SU-DHL-6 (cell line): Measurements from ENCODE around the gene HEATR5A.

Experiments
- H2AFZ ChIP-seq: fragments of 200-600 bp; sonication (generic); 2 replicates; pipeline ENCODE4 v1.6.1; 2014; ENCODE audit warnings: low read depth, mild to moderate bottlenecking, moderate library complexity, mixed read lengths, antibody characterized with exemption, low read length; ENCODE audit not compliant: severe bottlenecking
- H3F3A ChIP-seq: fragments of 200-600 bp; shearing (Covaris generic); 2 replicates; pipeline ENCODE4 v1.6.0; 2016; ENCODE audit warnings: antibody characterized with exemption, mild to moderate bottlenecking; ENCODE audit not compliant: insufficient read depth
- H3K27ac ChIP-seq: fragments of 200-600 bp; sonication (generic); 2 replicates; pipeline ENCODE4 v1.5.1; 2016; ENCODE audit warnings: low read depth, mild to moderate bottlenecking, low read length, moderate library complexity, mixed read lengths
- H3K27me3 ChIP-seq: fragments of 200-600 bp; sonication (generic), shearing (Covaris generic); 2 replicates; pipeline ENCODE4 v1.6.0; 2014; ENCODE audit warnings: mild to moderate bottlenecking, low read length
- H3K36me3 ChIP-seq: fragments of 200-600 bp; sonication (generic); 2 replicates; pipeline ENCODE4 v1.6.1; 2014; ENCODE audit warnings: mild to moderate bottlenecking, low read length, mixed read lengths
- H3K4me2 ChIP-seq: fragments of 300-600, 200-600 bp; shearing (Covaris generic), sonication (generic); 2 replicates; pipeline ENCODE4 v1.6.0; 2014; ENCODE audit warnings: low read length, low read depth, mild to moderate bottlenecking; ENCODE audit not compliant: poor library complexity, severe bottlenecking
- H3K4me3 ChIP-seq: fragments of 200-600 bp; sonication (generic); 2 replicates; pipeline ENCODE4 v1.5.1; 2014; ENCODE audit warnings: antibody characterized with exemption, low read length, mild to moderate bottlenecking, mixed read lengths; ENCODE audit not compliant: insufficient read depth, poor library complexity, severe bottlenecking
- H3K79me2 ChIP-seq: fragments of 200-600 bp; sonication (generic); 2 replicates; pipeline ENCODE4 v1.6.1; 2014; ENCODE audit warnings: mild to moderate bottlenecking, low read length, moderate library complexity; ENCODE audit not compliant: insufficient read depth
- H3K9ac ChIP-seq: fragments of 200-600 bp; sonication (generic); 2 replicates; pipeline ENCODE4 v1.7.0; 2014; ENCODE audit warnings: mild to moderate bottlenecking, low read length
- H3K9me2 ChIP-seq: fragments of 200-600 bp; sonication (generic); replicated peaks from 2 replicates; pipeline ENCODE4 v1.6.1; 2014; ENCODE audit warnings: low read length; ENCODE audit not compliant: insufficient read depth
- H3K9me3 ChIP-seq: fragments of 200-600 bp; sonication (generic); 2 replicates; pipeline ENCODE4 v1.6.1; 2014; ENCODE audit warnings: low read length, mixed read lengths; ENCODE audit not compliant: insufficient read depth
- H4K20me1 ChIP-seq: fragments of 200-600 bp; sonication (generic); 2 replicates; pipeline ENCODE4 v1.6.1; 2014; ENCODE audit warnings: low read depth, mild to moderate bottlenecking, antibody characterized with exemption, low read length, moderate library complexity, mixed read lengths
- EZH2phosphoT487 ChIP-seq: fragments of 200-600 bp; sonication (generic), shearing (Covaris generic); conservative IDR thresholded peaks from 2 replicates; pipeline ENCODE4 v1.6.1; 2018; ENCODE audit warnings: mild to moderate bottlenecking, antibody characterized with exemption, low read length, moderate library complexity, mixed read lengths
- TF ChIP-seq, protein P1 (sequence below): fragments of 200-600 bp; sonication (generic); IDR thresholded peaks from one replicate; pipeline ENCODE4 v1.5.1; 2017; ENCODE audit warnings: antibody characterized with exemption, mild to moderate bottlenecking, low read length, moderate library complexity; ENCODE audit not compliant: insufficient read depth, poor library complexity, severe bottlenecking

The HEATR5A gene

DNA sequence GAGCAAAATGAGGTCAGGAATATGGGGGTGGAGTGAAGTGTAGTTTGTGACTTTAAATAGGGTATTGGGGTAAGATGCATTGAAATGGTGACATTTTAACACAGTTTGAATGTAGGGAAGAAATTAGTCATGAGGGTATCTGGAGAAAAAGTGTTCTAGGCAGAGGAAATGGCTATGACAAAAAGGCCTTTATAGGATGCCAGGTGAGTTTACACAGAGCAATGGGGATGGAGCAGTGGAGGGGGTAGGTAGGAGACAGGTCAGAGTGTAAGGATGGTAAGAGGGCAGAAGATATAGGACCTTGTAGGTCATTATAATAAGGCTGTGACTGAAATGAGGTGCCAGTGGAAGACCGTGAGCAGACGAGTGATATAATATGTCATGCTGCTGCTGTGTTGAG is 30.4 kb downstream of the HEATR5A start:
- H3K9me3 ChIP-seq, result no peaks in the 10 kb centered on the region
- no peaks in the 10 kb centered on the region for H3K9me2 ChIP-seq
- TF ChIP-seq, protein P1, sequence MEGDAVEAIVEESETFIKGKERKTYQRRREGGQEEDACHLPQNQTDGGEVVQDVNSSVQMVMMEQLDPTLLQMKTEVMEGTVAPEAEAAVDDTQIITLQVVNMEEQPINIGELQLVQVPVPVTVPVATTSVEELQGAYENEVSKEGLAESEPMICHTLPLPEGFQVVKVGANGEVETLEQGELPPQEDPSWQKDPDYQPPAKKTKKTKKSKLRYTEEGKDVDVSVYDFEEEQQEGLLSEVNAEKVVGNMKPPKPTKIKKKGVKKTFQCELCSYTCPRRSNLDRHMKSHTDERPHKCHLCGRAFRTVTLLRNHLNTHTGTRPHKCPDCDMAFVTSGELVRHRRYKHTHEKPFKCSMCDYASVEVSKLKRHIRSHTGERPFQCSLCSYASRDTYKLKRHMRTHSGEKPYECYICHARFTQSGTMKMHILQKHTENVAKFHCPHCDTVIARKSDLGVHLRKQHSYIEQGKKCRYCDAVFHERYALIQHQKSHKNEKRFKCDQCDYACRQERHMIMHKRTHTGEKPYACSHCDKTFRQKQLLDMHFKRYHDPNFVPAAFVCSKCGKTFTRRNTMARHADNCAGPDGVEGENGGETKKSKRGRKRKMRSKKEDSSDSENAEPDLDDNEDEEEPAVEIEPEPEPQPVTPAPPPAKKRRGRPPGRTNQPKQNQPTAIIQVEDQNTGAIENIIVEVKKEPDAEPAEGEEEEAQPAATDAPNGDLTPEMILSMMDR, result no peak
- no peak for TF ChIP-seq EZH2phosphoT487
- no peaks in the 10 kb centered on the region for H4K20me1 ChIP-seq
- no peak overlapping the region for H2AFZ ChIP-seq
- no peak overlapping the region for H3K4me3 ChIP-seq
- H3K79me2 ChIP-seq, result no peaks in the 10 kb centered on the region
- no peaks in the 10 kb centered on the region for H3K27me3 ChIP-seq
- H3K27ac ChIP-seq, result no peak overlapping the region
- no peaks in the 10 kb centered on the region for H3F3A ChIP-seq
- no peak overlapping the region for H3K4me2 ChIP-seq
- H3K9ac ChIP-seq, result no peak overlapping the region
- H3K36me3 ChIP-seq, result no peaks in the 10 kb centered on the region

DNA sequence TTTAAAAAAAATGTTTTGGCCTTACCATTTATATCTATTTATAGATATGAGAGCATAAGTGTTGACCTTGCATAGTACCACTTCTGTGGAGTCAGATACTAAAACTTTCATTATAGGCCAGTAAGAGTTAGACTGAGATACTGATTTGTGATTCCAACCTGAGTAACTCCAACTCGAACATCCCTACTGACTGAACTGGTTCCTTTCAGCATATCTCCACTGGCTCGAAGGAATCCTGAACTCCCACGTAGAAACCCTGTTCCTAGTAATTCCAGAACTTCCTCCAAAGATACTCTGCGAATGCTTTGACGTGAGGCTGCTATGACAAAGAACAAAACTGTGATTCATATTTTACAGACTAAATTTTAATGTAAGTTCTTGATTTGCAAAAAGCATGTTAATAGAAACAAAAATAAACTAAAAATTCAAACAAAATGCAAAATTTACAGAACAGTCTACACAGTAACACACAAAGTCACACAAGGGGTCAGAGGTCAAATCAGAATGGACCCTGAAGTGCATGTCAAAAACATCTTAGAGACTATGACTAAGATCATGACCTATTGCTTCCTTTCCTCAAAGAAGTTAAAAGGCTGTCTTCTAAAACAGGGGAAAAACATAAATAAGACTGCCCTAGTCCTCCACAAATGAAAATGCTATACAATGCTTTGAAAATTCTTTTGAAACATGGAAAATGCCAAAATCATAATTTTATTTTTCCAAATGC is 31.5 kb downstream of the HEATR5A start:
- Histone ChIP-seq H3K4me3 (no peak overlapping the region), H3K79me2 (no peaks in the 10 kb centered on the region), H3K9ac (no peak overlapping the region), H3F3A (no peaks in the 10 kb centered on the region), H3K27me3 (no peaks in the 10 kb centered on the region), H3K9me2 (no peaks in the 10 kb centered on the region), H3K4me2 (no peak overlapping the region), H3K36me3 (no peaks in the 10 kb centered on the region), H4K20me1 (no peaks in the 10 kb centered on the region), H3K9me3 (no peaks in the 10 kb centered on the region), H3K27ac (no peak overlapping the region), H2AFZ (no peak overlapping the region)
- no peak for TF ChIP-seq EZH2phosphoT487
- TF ChIP-seq, protein P1, result no peak

DNA sequence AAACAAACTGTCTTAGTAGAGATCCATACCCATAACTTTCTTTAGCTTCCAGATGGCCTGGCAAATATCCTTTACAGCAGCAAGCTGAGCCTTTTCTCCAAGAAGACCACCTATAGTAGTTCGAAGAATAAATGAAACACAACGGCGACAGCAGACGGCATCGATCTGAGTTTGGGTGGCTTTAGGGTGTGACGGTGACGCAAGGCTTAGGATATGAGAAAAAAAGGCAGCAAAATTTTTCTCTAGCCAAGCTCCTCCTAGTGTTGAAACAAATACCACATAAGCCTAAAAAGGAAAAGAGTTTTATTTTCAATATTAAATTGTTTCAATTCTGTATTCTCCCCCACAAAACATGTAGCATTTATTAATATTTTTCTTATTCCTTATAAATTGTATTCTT is 33.3 kb downstream of the HEATR5A start:
- no peak for TF ChIP-seq EZH2phosphoT487
- TF ChIP-seq, protein P1, result no peak
- Histone ChIP-seq H3K36me3 (peaks cover 4% of the 10 kb centered on the region; the same call in 1 of the 2 replicates), H3K4me2 (no peak overlapping the region)

More for the DNA sequence above, 33.3 kb downstream of the HEATR5A start:
- Histone ChIP-seq H3K27ac (no peak overlapping the region), H3K27me3 (no peaks in the 10 kb centered on the region), H3K4me3 (no peak overlapping the region), H3K9ac (no peak overlapping the region), H3K9me2 (no peaks in the 10 kb centered on the region), H4K20me1 (no peaks in the 10 kb centered on the region), H3K79me2 (no peaks in the 10 kb centered on the region), H2AFZ (no peak overlapping the region), H3K9me3 (no peaks in the 10 kb centered on the region), H3F3A (no peaks in the 10 kb centered on the region)
